Neural crest cell (in vitro differentiated cells): Measurements from ENCODE around the gene DCUN1D1. TPM values are rescaled to one million over a fixed set of nuclear protein-coding genes. Genes with fewer than 3 reads are reported as not detected.

Experiments used
- DNase-seq: peaks from one replicate; pipeline ENCODE4 v3.0.0; 2021; ENCODE audit warnings: low read depth, mixed read lengths, low spot score
- H3K27ac Mint-ChIP-seq: one replicate; pipeline ENCODE4 v1.8.0; 2021; ENCODE audit warnings: mild to moderate bottlenecking, mixed read lengths; ENCODE audit not compliant: unreplicated experiment
- H3K27me3 Mint-ChIP-seq: 2 replicates; pipeline ENCODE4 v1.8.0; 2021; ENCODE audit warnings: low read depth, mild to moderate bottlenecking, mixed read lengths
- H3K36me3 Mint-ChIP-seq: 2 replicates; pipeline ENCODE4 v1.8.0; 2021; ENCODE audit warnings: low read depth, mild to moderate bottlenecking, mixed read lengths
- H3K4me1 Mint-ChIP-seq: 2 replicates; pipeline ENCODE4 v1.8.0; 2021; ENCODE audit warnings: mixed read lengths
- H3K4me3 Mint-ChIP-seq: one replicate; pipeline ENCODE4 v1.8.0; 2021; ENCODE audit warnings: mild to moderate bottlenecking, mixed read lengths
- H3K9me3 Mint-ChIP-seq: 2 replicates; pipeline ENCODE4 v1.8.0; 2021; ENCODE audit warnings: mixed read lengths
- total RNA-seq: library from RNA; stranded (reverse); gene quantifications from 2 replicates; pipeline ENCODE4 v1.2.1, GENCODE V29; 2021
- TF ChIP-seq, protein P1 (sequence below): fragments of 200-600 bp; sonication (generic); conservative IDR thresholded peaks from 2 replicates; pipeline ENCODE4 v1.5.0; 2021; ENCODE audit warnings: antibody characterized with exemption, mild to moderate bottlenecking

Gene DCUN1D1
- total RNA-seq, 1 donor from 2014 or later = 48.3 TPM

DNA sequence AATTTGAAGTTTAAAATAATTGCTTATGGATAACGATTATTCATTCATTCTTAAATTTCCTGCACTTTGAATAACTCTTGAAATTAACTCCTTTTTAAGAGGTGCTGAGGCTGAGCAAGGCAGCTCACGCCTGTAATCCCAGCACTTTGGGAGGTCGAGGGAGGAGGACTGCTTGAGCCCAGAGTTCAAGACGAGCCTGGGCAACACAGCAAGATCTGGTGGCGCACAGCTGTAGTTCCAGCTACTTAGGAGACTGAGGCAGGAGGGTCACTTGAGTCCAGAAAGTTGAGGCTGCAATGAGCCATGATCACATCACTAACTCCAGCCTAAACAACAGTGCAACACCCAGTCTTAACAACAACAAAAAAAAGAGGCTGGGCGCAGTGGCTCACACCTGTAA lies 8.0 kb downstream of the DCUN1D1 start:
- Mint-ChIP-seq H3K27ac (peak overlapping the region; percentile 89), H3K36me3 (peaks cover 3% of the 10 kb centered on the region), H3K4me3 (no peak overlapping the region), H3K4me1 (peaks cover 23% of the 10 kb centered on the region), H3K9me3 (no peaks in the 10 kb centered on the region), H3K27me3 (no peaks in the 10 kb centered on the region)
- no peak for DNase-seq
- TF ChIP-seq, protein P1, sequence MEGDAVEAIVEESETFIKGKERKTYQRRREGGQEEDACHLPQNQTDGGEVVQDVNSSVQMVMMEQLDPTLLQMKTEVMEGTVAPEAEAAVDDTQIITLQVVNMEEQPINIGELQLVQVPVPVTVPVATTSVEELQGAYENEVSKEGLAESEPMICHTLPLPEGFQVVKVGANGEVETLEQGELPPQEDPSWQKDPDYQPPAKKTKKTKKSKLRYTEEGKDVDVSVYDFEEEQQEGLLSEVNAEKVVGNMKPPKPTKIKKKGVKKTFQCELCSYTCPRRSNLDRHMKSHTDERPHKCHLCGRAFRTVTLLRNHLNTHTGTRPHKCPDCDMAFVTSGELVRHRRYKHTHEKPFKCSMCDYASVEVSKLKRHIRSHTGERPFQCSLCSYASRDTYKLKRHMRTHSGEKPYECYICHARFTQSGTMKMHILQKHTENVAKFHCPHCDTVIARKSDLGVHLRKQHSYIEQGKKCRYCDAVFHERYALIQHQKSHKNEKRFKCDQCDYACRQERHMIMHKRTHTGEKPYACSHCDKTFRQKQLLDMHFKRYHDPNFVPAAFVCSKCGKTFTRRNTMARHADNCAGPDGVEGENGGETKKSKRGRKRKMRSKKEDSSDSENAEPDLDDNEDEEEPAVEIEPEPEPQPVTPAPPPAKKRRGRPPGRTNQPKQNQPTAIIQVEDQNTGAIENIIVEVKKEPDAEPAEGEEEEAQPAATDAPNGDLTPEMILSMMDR = no peak

DNA sequence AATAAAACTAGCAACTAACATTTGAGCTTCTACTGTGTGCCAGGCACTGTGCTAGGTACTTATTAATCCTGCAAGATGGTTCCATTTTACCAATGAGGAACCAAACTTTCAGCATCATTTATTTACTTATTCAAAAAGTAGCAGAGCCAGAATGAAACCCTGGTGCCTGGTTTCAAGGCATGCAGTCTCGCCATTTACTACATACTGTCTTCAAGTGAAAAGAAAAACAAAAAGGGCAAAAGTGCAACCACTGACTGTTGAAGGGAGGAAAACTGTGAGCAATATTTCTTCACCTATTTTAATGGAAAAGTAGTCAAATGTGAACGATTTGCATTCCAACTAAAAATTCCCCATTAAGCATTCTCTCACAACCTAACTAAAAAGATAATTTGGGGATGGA lies 8.7 kb downstream of the DCUN1D1 start:
- no peaks in the 10 kb centered on the region for H3K27me3 Mint-ChIP-seq
- TF ChIP-seq, protein P1 = no peak
- no peak overlapping the region for H3K4me3 Mint-ChIP-seq
- H3K4me1 Mint-ChIP-seq = peaks cover 22% of the 10 kb centered on the region
- H3K27ac Mint-ChIP-seq = no peak overlapping the region
- DNase-seq = no peak
- no peaks in the 10 kb centered on the region for H3K9me3 Mint-ChIP-seq
- H3K36me3 Mint-ChIP-seq = peaks cover 3% of the 10 kb centered on the region

DNA sequence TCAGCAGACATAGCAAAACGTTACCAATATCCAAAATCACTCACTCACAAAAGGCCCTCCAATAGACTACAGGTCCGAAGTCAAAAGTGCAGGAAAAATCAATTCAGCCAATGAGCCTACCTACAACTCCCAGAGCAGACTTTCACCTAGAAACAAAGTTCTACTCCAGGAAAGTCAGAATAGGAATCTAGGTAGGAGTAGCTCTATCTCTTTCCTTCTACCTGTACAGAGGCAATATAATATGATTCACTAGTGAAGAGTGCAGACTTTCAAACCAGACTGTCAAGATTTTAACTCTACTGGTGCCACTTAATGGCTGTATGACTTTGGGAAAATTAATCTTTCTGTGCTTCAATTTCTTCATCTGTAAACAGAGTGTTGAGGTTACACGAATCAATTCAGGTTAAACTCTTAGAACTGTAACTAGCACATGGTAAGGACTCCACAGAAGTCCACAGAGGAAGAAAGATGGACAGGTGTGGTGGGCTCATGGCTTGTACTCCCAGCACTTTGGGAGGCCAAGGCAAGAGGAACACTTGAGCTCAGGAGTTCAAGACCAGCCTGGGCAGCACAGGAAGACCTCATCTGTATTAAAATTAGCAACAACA lies 9.4 kb downstream of the DCUN1D1 start:
- H3K9me3 Mint-ChIP-seq = no peaks in the 10 kb centered on the region
- H3K36me3 Mint-ChIP-seq = no peaks in the 10 kb centered on the region
- peaks cover 15% of the 10 kb centered on the region for H3K4me1 Mint-ChIP-seq
- no peak overlapping the region for H3K27ac Mint-ChIP-seq
- TF ChIP-seq, protein P1 = no peak
- no peak for DNase-seq
- no peak overlapping the region for H3K4me3 Mint-ChIP-seq
- H3K27me3 Mint-ChIP-seq = no peaks in the 10 kb centered on the region

DNA sequence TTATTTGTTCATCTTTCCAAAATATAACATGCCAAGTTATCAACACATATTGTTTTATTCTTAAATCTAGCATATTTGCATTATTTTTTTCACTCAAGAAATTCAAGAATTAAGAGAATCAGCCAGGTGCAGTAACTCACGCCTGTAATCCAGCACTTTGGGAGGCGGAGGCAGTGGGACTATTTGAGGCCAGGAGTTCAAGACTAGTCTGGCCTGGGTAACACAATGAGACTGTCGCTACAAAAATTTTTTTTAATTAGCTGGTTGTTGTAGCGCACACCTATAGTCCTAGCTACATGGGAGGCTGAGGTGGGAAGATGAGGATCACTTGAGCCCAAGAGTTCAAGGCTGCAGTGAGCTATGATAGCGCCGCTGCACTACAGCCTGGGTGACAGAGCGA lies 10.5 kb downstream of the DCUN1D1 start:
- H3K9me3 Mint-ChIP-seq = no peaks in the 10 kb centered on the region
- no peaks in the 10 kb centered on the region for H3K27me3 Mint-ChIP-seq
- no peak for DNase-seq
- TF ChIP-seq, protein P1 = no peak
- no peak overlapping the region for H3K27ac Mint-ChIP-seq
- peaks cover 7% of the 10 kb centered on the region for H3K4me1 Mint-ChIP-seq
- no peaks in the 10 kb centered on the region for H3K36me3 Mint-ChIP-seq
- H3K4me3 Mint-ChIP-seq = no peak overlapping the region

DNA sequence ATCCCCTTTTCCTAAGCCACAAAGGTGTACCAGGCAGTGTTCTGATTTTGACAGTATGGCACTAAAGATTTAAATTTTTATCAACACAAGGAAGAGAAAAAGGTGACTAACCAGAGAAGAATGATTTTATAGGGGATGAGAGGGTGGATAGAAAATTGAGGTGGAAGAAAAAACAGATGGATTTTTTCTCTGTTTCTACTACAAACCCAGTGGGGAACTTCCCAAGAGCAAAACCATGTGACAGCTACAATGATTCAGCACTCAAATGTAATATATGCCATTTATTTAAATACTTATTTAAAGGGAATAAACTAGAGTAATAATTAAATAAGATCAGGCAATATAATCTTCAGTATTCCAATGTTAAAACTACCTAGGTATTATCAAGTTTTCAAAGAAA lies 11.1 kb downstream of the DCUN1D1 start:
- Mint-ChIP-seq H3K27me3 (no peaks in the 10 kb centered on the region), H3K4me1 (peaks cover 5% of the 10 kb centered on the region), H3K36me3 (no peaks in the 10 kb centered on the region), H3K27ac (no peak overlapping the region), H3K4me3 (no peak overlapping the region), H3K9me3 (no peaks in the 10 kb centered on the region)
- no peak for DNase-seq
- TF ChIP-seq, protein P1 = no peak
